CD14-positive monocyte (primary cell): ENCODE data around the gene CEP72. TPM values are rescaled to one million over a fixed set of nuclear protein-coding genes. Genes with fewer than 3 reads are reported as not detected.

ENCODE experiments used
- DNase-seq, 3 donors: peaks; one replicate each; pipeline ENCODE4 v3.0.0-alpha.2; 2011 to 2022
- H2AFZ ChIP-seq: 2 replicates; pipeline ENCODE4 v1.6.0; 2012; ENCODE audit warnings: mild to moderate bottlenecking, low read depth, low read length, inconsistent platforms; ENCODE audit not compliant: insufficient read depth, poor library complexity, severe bottlenecking
- H3K27ac ChIP-seq, 2 donors: 1 replicate in 1 of 2; 2 replicates in 1 of 2; pipeline ENCODE4 v1.5.1; 2012 to 2013; ENCODE audit warnings: low read length in 2 of 2, control low read depth in 1 of 2, inconsistent platforms in 1 of 2, low read depth in 1 of 2, mild to moderate bottlenecking in 1 of 2
- H3K27me3 ChIP-seq, 2 donors: one replicate each; pipeline versions ENCODE4 v1.6.0 to v1.6.1; 2011 to 2013; ENCODE audit warnings: low read length in 2 of 2; ENCODE audit not compliant: control insufficient read depth in 2 of 2, insufficient read depth in 2 of 2
- H3K36me3 ChIP-seq, 2 donors: replicated peaks in 1 of 2; 1 replicate in 1 of 2; 2 replicates in 1 of 2; pipeline versions ENCODE4 v1.5.1 to v1.6.1; 2012 to 2013; ENCODE audit warnings: low read length in 2 of 2, control low read depth in 1 of 2, inconsistent platforms in 1 of 2, mild to moderate bottlenecking in 1 of 2; ENCODE audit not compliant: insufficient read depth in 2 of 2, control insufficient read depth in 1 of 2
- H3K4me1 ChIP-seq, 2 donors: 1 replicate in 1 of 2; 2 replicates in 1 of 2; pipeline versions ENCODE4 v1.5.1 to v1.6.1; 2012 to 2013; ENCODE audit warnings: low read length in 2 of 2, control low read depth in 1 of 2, inconsistent platforms in 1 of 2, mild to moderate bottlenecking in 1 of 2, moderate library complexity in 1 of 2; ENCODE audit not compliant: insufficient read depth in 2 of 2, control insufficient read depth in 1 of 2
- H3K4me2 ChIP-seq: replicated peaks from 2 replicates; pipeline ENCODE3; 2012; ENCODE audit warnings: low read length, moderate library complexity, mild to moderate bottlenecking; ENCODE audit not compliant: poor library complexity, severe bottlenecking; ENCODE audit errors: extremely low read depth
- H3K4me3 ChIP-seq, 3 experiments: fragments of 200-600 bp in 1 of 3; sonication (generic) in 1 of 3; replicated peaks in 1 of 3; 1 replicate in 2 of 3; 2 replicates in 1 of 3; pipeline ENCODE4 v1.5.1; 2011 to 2013; ENCODE audit warnings: low read length in 3 of 3, mild to moderate bottlenecking in 3 of 3, control low read depth in 2 of 3, low read depth in 2 of 3, inconsistent platforms in 1 of 3, moderate library complexity in 1 of 3
- H3K79me2 ChIP-seq: 2 replicates; pipeline ENCODE4 v1.6.0; 2012; ENCODE audit warnings: mild to moderate bottlenecking, control low read depth, inconsistent platforms, low read length, moderate library complexity; ENCODE audit not compliant: insufficient read depth
- H3K9ac ChIP-seq: 2 replicates; pipeline ENCODE4 v1.6.0; 2017; ENCODE audit warnings: low read length, mild to moderate bottlenecking; ENCODE audit not compliant: insufficient read depth, poor library complexity, severe bottlenecking
- H3K9me3 ChIP-seq, 2 donors: replicated peaks in 1 of 2; 1 replicate in 1 of 2; 2 replicates in 1 of 2; pipeline versions ENCODE4 v1.5.1 to v1.6.1; 2012 to 2013; ENCODE audit warnings: low read length in 2 of 2, control low read depth in 1 of 2; ENCODE audit not compliant: control insufficient read depth in 1 of 2, insufficient read depth in 1 of 2
- H4K20me1 ChIP-seq: 2 replicates; pipeline ENCODE4 v1.6.0; 2012; ENCODE audit warnings: mild to moderate bottlenecking, low read length, control low read depth, moderate library complexity; ENCODE audit not compliant: insufficient read depth
- H3K27ac Mint-ChIP-seq, 7 donors: one replicate each; pipeline ENCODE4 v1.8.0; 2020; ENCODE audit warnings: mild to moderate bottlenecking in 7 of 7, mixed read lengths in 7 of 7, moderate library complexity in 6 of 7, inconsistent platforms in 2 of 7
- H3K27me3 Mint-ChIP-seq, 3 donors: one replicate each; pipeline ENCODE4 v1.8.0; 2021 to 2022; ENCODE audit warnings: low read depth in 3 of 3, mild to moderate bottlenecking in 3 of 3, mixed read lengths in 3 of 3, moderate library complexity in 3 of 3, inconsistent platforms in 1 of 3
- H3K36me3 Mint-ChIP-seq, 2 donors: one replicate each; pipeline ENCODE4 v1.8.0; 2020; ENCODE audit warnings: mixed read lengths in 2 of 2, inconsistent platforms in 1 of 2, mild to moderate bottlenecking in 1 of 2
- H3K4me1 Mint-ChIP-seq: one replicate; pipeline ENCODE4 v1.8.0; 2020; ENCODE audit warnings: mild to moderate bottlenecking, mixed read lengths
- H3K4me3 Mint-ChIP-seq, 2 donors: one replicate each; pipeline ENCODE4 v1.8.0; 2020; ENCODE audit warnings: mild to moderate bottlenecking in 2 of 2, mixed read lengths in 2 of 2, moderate library complexity in 1 of 2
- H3K9me3 Mint-ChIP-seq, 7 donors: one replicate each; pipeline ENCODE4 v1.8.0; 2020 to 2022; ENCODE audit warnings: mixed read lengths in 7 of 7, mild to moderate bottlenecking in 6 of 7, moderate library complexity in 6 of 7, inconsistent platforms in 2 of 7
- CTCF ChIP-seq: fragments of 200-600 bp; IDR thresholded peaks from one replicate; pipeline ENCODE4 v1.8.0; 2022; ENCODE audit warnings: antibody characterized with exemption, mild to moderate bottlenecking
- WGBS: methylation state at CpG from one replicate; pipeline ENCODE4 v1.1.5; 2013; ENCODE audit warnings: missing lambda C conversion rate; ENCODE audit not compliant: insufficient coverage; 5-methylcytosine and 5-hydroxymethylcytosine counted together
- intact Hi-C, 2 donors: fragments of 100-400 bp; cut with micrococcal nuclease; formaldehyde crosslinking; loops; one replicate each; pipeline versions ENCODE4 v1.15.0 to v1.15.1; 2023
- polyA plus RNA-seq, 3 donors: library from polyadenylated mRNA; depleted of rRNA in 1 of 3; unstranded in 2 of 3; stranded (reverse) in 1 of 3; fragments of 300-500 nt in 2 of 3; fragments of >200 nt in 1 of 3; fragmentation: Illumina TruSeq in 2 of 3; gene quantifications; 1 replicate in 2 of 3; 2 replicates in 1 of 3; pipeline ENCODE4 v1.2.3, GENCODE V29; 2012 to 2021

Gene CEP72
- polyA plus RNA-seq, 3 donors = 0.13 to 2.1 (median 0.24) TPM

DNA sequence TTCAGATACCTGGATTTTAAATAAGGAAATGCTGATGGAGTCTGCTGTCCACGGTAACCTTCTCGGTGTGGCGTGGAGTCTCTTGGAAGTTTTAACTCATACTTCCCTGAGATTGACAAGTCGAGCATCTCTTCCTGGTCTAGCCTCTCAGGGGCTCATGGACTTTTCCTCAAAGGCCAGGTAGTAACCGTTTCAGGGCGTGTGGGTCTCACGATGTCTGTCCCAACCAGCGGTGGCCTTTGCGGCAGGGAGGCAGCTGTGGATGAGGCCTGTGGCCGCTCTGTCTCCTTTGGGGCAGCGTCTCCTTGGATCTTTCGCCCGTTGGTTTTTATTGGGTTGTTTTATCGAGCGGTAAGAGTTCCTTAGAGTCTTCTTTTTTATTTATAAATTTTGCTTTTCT lies 32.8 kb downstream of the CEP72 start:
- peaks cover 30 to 75% of the 10 kb centered on the region in 2 donors for H3K36me3 ChIP-seq
- no peaks in the 10 kb centered on the region for H3K4me1 Mint-ChIP-seq
- no peaks in the 10 kb centered on the region for H4K20me1 ChIP-seq
- H3K27ac ChIP-seq = no peak overlapping the region
- no peak for TF ChIP-seq CTCF
- peaks cover 0 to 3% (median 0%) of the 10 kb centered on the region in 7 donors for H3K9me3 Mint-ChIP-seq
- no peaks in the 10 kb centered on the region for H3K79me2 ChIP-seq
- no peaks in the 10 kb centered on the region for H3K27me3 ChIP-seq
- H3K9ac ChIP-seq = no peak overlapping the region
- peaks cover 46 to 68% of the 10 kb centered on the region in 2 donors for H3K36me3 Mint-ChIP-seq
- H2AFZ ChIP-seq = no peak overlapping the region
- intact Hi-C loops = no loop called here
- H3K4me2 ChIP-seq = no peak overlapping the region
- H3K27ac Mint-ChIP-seq = no peak overlapping the region
- H3K27me3 Mint-ChIP-seq = no peaks in the 10 kb centered on the region
- no peak for DNase-seq
- no peak overlapping the region for H3K4me3 Mint-ChIP-seq
- 95% methylated on average over 10 of the region's 15 CpGs for WGBS
- H3K9me3 ChIP-seq = peaks cover 16 to 18% of the 10 kb centered on the region in 2 donors
- H3K4me3 ChIP-seq = no peak overlapping the region
- no peaks in the 10 kb centered on the region for H3K4me1 ChIP-seq

GRCh38 chr5:645421-645820 lies 33.3 kb downstream of the CEP72 start:
- Mint-ChIP-seq H3K27ac (peak overlapping the region in 1 of 7 donors; percentile 30), H3K4me3 (no peak overlapping the region)
- WGBS = 98% methylated on average over 9 of the region's 13 CpGs

More at GRCh38 chr5:645421-645820, 33.3 kb downstream of the CEP72 start:
- Histone ChIP-seq H3K79me2 (no peaks in the 10 kb centered on the region), H3K4me1 (no peaks in the 10 kb centered on the region), H2AFZ (no peak overlapping the region), H3K36me3 (peaks cover 25 to 70% of the 10 kb centered on the region in 2 donors), H3K9ac (no peak overlapping the region), H4K20me1 (no peaks in the 10 kb centered on the region), H3K27ac (no peak overlapping the region), H3K9me3 (peaks cover 16 to 18% of the 10 kb centered on the region in 2 donors), H3K27me3 (no peaks in the 10 kb centered on the region), H3K4me2 (no peak overlapping the region), H3K4me3 (no peak overlapping the region)
- no peaks in the 10 kb centered on the region for H3K27me3 Mint-ChIP-seq
- intact Hi-C loops = no loop called here
- H3K36me3 Mint-ChIP-seq = peaks cover 41 to 63% of the 10 kb centered on the region in 2 donors
- no peak for DNase-seq
- TF ChIP-seq CTCF = no peak
- no peaks in the 10 kb centered on the region for H3K4me1 Mint-ChIP-seq
- H3K9me3 Mint-ChIP-seq = peaks cover 0 to 3% (median 0%) of the 10 kb centered on the region in 7 donors
